Spleen (tissue), 11 donors: ENCODE results near the gene DOCK4. TPM values are rescaled to one million over a fixed set of nuclear protein-coding genes. Genes with fewer than 3 reads are reported as not detected.

Experiments
- DNase-seq: peaks from one replicate; pipeline ENCODE4 v3.0.0-alpha.2; 2020
- H3K27ac ChIP-seq, 8 donors: fragments of 200-600 bp; sonication (generic) in 7 of 8; 1 replicate in 4 of 8; 2 replicates in 4 of 8; pipeline versions ENCODE4 v1.5.0 to v1.8.0; 2016 to 2021; ENCODE audit warnings: inconsistent platforms in 4 of 8, mild to moderate bottlenecking in 4 of 8, moderate library complexity in 1 of 8
- H3K27me3 ChIP-seq, 7 donors: fragments of 200-600 bp; sonication (generic) in 6 of 7; replicated peaks in 1 of 7; 1 replicate in 4 of 7; 2 replicates in 3 of 7; pipeline versions ENCODE4 v1.5.0 to v1.8.0; 2016 to 2021; ENCODE audit warnings: inconsistent platforms in 3 of 7, mild to moderate bottlenecking in 1 of 7
- H3K36me3 ChIP-seq, 6 donors: fragments of 200-600 bp; sonication (generic) in 5 of 6; 1 replicate in 4 of 6; 2 replicates in 2 of 6; pipeline versions ENCODE4 v1.5.0 to v1.8.0; 2016 to 2021; ENCODE audit warnings: inconsistent platforms in 2 of 6
- H3K4me1 ChIP-seq, 6 donors: fragments of 200-600 bp; sonication (generic) in 5 of 6; 1 replicate in 3 of 6; 2 replicates in 3 of 6; pipeline versions ENCODE4 v1.5.0 to v1.8.0; 2016 to 2021; ENCODE audit warnings: inconsistent platforms in 3 of 6
- H3K4me3 ChIP-seq, 8 donors: fragments of 200-600 bp; sonication (generic) in 7 of 8; 1 replicate in 4 of 8; 2 replicates in 4 of 8; pipeline versions ENCODE4 v1.5.0 to v1.8.0; 2016 to 2021; ENCODE audit warnings: inconsistent platforms in 4 of 8, mild to moderate bottlenecking in 4 of 8, moderate library complexity in 2 of 8
- H3K9me3 ChIP-seq, 8 donors: fragments of 200-600 bp; sonication (generic) in 7 of 8; 1 replicate in 4 of 8; 2 replicates in 4 of 8; pipeline versions ENCODE4 v1.5.0 to v1.8.0; 2016 to 2021; ENCODE audit warnings: inconsistent platforms in 4 of 8
- POLR2A ChIP-seq, 3 donors: fragments of 450-650 bp; IDR thresholded peaks; one replicate each; pipeline ENCODE4 v1.5.1; 2017; ENCODE audit warnings: antibody characterized with exemption in 3 of 3, mild to moderate bottlenecking in 1 of 3
- POLR2AphosphoS5 ChIP-seq, 3 donors: sonication (generic); formaldehyde crosslinking; IDR thresholded peaks; one replicate each; pipeline ENCODE4 v1.5.1; 2017; ENCODE audit warnings: antibody characterized with exemption in 3 of 3
- WGBS, 5 donors: extraction: QIAGEN DNeasy Blood & Tissue Kit in 3 of 5; methylation state at CpG; one replicate each; pipeline versions ENCODE4 v1.1.5 to v1.1.7; 2013 to 2018; 5-methylcytosine and 5-hydroxymethylcytosine counted together
- intact Hi-C: fragments of 100-400 bp; cut with DNase I; formaldehyde crosslinking; loops from one replicate; pipeline ENCODE4 v1.15.0; 2023; ENCODE audit warnings: low total_unique reads
- polyA plus RNA-seq, 3 donors: library from polyadenylated mRNA; stranded (reverse); fragments of 200-250 nt; gene quantifications; one replicate each; pipeline ENCODE4 v1.2.1, GENCODE V29; 2013
- total RNA-seq, 7 donors: library from RNA; depleted of rRNA in 3 of 7; stranded (reverse); fragments of >200 nt in 3 of 7; fragmentation: NEBNext Ultra II Directional in 4 of 7; extraction: Animal tissue kit (Norgen Biotek cat#: 25700) in 4 of 7; gene quantifications; one replicate each; pipeline versions ENCODE4 v1.1.0 to v1.2.1, GENCODE V29; 2016 to 2021
- TF ChIP-seq, protein P1 (sequence below), 11 experiments: fragments of 200-600 bp in 7 of 11; fragments of 450-650 bp in 4 of 11; sonication (generic) in 4 of 11; IDR thresholded peaks in 8 of 11; conservative IDR thresholded peaks in 3 of 11; 1 replicate in 7 of 11; 2 replicates in 4 of 11; pipeline versions ENCODE4 v1.4.0 to v1.8.0; 2016 to 2021; ENCODE audit warnings: antibody characterized with exemption in 11 of 11, inconsistent platforms in 4 of 11, mild to moderate bottlenecking in 1 of 11
- donor health status: healthy with polysubstance abuse.
- donor health status: DM: no; HTN: no; CAD: no; lungs with moderate emphysema.
- donor health status: DM: no; HTN: no; CAD: no.
- donor health status: Bipolar disorder and iron deficiency.
- donor health status: healthy.
- donor health status: DM: no; HTN: no; CAD: no.
- donor health status: DM: yes; HTN: yes; CAD: no.

Gene DOCK4
- total and polyA plus RNA-seq, 10 donors: 1.4 to 26.9 (median 14.2) TPM

DNA sequence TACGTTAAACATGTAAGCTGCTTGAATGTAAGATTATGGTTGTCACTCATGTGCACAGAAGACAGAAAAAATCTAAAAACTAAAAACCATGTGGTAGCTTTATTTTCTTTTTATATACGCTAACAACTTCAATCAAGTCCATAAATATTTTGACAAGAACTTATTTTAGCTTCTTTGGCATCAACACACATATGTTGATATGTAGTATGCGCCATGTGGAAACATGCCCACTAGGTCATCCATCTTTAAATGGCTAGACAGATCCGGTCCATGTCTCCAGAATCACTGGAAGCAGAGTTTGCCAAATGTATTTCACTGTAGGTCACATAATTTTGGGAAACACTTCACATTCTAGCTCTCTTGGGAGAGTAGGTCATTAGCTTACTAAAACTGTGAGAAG lies 382.4 kb downstream of the DOCK4 start:
- Histone ChIP-seq H3K4me3 (no peak overlapping the region), H3K9me3 (no peaks in the 10 kb centered on the region), H3K27me3 (no peaks in the 10 kb centered on the region), H3K27ac (no peak overlapping the region), H3K4me1 (no peaks in the 10 kb centered on the region), H3K36me3 (no peaks in the 10 kb centered on the region)
- 76 to 89% (median 86%) methylated on average over 4 of the region's 4 CpGs for WGBS, 5 donors
- intact Hi-C loops: no loop called here
- TF ChIP-seq, protein P1, sequence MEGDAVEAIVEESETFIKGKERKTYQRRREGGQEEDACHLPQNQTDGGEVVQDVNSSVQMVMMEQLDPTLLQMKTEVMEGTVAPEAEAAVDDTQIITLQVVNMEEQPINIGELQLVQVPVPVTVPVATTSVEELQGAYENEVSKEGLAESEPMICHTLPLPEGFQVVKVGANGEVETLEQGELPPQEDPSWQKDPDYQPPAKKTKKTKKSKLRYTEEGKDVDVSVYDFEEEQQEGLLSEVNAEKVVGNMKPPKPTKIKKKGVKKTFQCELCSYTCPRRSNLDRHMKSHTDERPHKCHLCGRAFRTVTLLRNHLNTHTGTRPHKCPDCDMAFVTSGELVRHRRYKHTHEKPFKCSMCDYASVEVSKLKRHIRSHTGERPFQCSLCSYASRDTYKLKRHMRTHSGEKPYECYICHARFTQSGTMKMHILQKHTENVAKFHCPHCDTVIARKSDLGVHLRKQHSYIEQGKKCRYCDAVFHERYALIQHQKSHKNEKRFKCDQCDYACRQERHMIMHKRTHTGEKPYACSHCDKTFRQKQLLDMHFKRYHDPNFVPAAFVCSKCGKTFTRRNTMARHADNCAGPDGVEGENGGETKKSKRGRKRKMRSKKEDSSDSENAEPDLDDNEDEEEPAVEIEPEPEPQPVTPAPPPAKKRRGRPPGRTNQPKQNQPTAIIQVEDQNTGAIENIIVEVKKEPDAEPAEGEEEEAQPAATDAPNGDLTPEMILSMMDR (IDR thresholded peaks at IDR 0.05 in 8 of 11, conservative IDR thresholded peaks at IDR 0.05 in 3 of 11): no peak
- TF ChIP-seq POLR2AphosphoS5 (IDR thresholded peaks at IDR 0.05) (no peak), POLR2A (IDR thresholded peaks at IDR 0.05) (no peak)
- no peak for DNase-seq

GRCh38 chr7:111821046-111821445 lies 385.2 kb downstream of the DOCK4 start:
- Histone ChIP-seq H3K4me1 (no peaks in the 10 kb centered on the region), H3K27ac (no peak overlapping the region), H3K27me3 (no peaks in the 10 kb centered on the region), H3K9me3 (no peaks in the 10 kb centered on the region), H3K36me3 (no peaks in the 10 kb centered on the region), H3K4me3 (no peak overlapping the region)
- DNase-seq: no peak
- intact Hi-C loops: no loop called here
- TF ChIP-seq, protein P1 (IDR thresholded peaks at IDR 0.05 in 8 of 11, conservative IDR thresholded peaks at IDR 0.05 in 3 of 11): no peak
- no peak for TF ChIP-seq POLR2A (IDR thresholded peaks at IDR 0.05)
- TF ChIP-seq POLR2AphosphoS5 (IDR thresholded peaks at IDR 0.05): no peak
- 78 to 92% (median 82%) methylated on average over 4 of the region's 4 CpGs for WGBS, 5 donors

DNA sequence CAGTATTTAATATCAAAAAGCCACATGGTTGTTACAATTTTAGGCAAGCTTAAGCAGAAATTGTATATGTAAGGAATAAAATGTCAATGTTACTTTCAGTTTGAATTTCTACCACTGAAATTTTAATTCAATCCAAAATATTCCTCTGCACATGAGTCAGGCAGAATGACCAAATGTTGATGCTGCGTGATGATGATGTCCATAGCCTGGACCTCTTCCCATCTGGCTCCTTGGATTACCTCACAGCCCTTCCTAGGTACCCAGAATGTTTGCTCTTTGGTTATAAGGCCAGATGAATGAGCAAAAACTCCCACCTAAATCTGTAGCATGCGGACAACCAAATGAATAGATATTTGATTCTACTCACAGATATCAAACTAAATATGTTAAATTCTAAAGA lies 385.6 kb downstream of the DOCK4 start:
- Histone ChIP-seq H3K27me3 (no peaks in the 10 kb centered on the region), H3K4me1 (no peaks in the 10 kb centered on the region), H3K36me3 (no peaks in the 10 kb centered on the region), H3K4me3 (no peak overlapping the region), H3K27ac (no peak overlapping the region), H3K9me3 (no peaks in the 10 kb centered on the region)
- TF ChIP-seq POLR2AphosphoS5 (IDR thresholded peaks at IDR 0.05) (no peak), POLR2A (IDR thresholded peaks at IDR 0.05) (no peak)
- TF ChIP-seq, protein P1 (IDR thresholded peaks at IDR 0.05 in 8 of 11, conservative IDR thresholded peaks at IDR 0.05 in 3 of 11): no peak
- intact Hi-C loops: no loop called here
- no peak for DNase-seq
- 81 to 96% (median 91%) methylated on average over 2 of the region's 2 CpGs for WGBS, 5 donors

DNA sequence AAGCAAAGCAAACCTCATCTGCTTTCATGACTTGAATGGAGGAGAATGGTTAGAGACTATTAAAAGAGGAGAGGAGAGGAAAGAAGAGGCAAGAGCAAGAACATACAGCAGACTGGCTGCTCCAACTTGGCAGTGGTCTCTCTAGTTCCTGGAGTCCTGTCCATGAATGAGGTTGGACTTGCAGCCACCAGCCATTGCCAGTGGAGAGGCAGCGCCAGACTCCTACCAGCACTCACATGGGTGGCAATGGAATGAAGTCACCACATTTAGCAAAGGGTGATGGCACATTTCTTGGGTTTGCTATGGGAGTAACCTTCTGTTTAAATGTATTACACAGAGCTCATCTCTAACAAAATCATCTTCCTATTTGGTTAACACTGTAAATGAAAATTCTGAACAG lies 386.1 kb downstream of the DOCK4 start:
- intact Hi-C loops: no loop called here
- TF ChIP-seq POLR2AphosphoS5 (IDR thresholded peaks at IDR 0.05): no peak
- TF ChIP-seq, protein P1 (IDR thresholded peaks at IDR 0.05 in 8 of 11, conservative IDR thresholded peaks at IDR 0.05 in 3 of 11): no peak
- no peak for TF ChIP-seq POLR2A (IDR thresholded peaks at IDR 0.05)
- WGBS, 5 donors: 78 to 100% (median 90%) methylated on average over 1 of the region's 1 CpG
- Histone ChIP-seq H3K27ac (no peak overlapping the region), H3K4me3 (no peak overlapping the region), H3K27me3 (no peaks in the 10 kb centered on the region), H3K4me1 (no peaks in the 10 kb centered on the region), H3K36me3 (no peaks in the 10 kb centered on the region), H3K9me3 (no peaks in the 10 kb centered on the region)
- DNase-seq: no peak
